ENCODE data around the gene SNRPD1.
"Not testable (repeated sequence)": the region's sequence is repeated elsewhere in the genome, so short reads cannot be mapped to it uniquely, and the experiment has no call there.

Gene SNRPD1

DNA sequence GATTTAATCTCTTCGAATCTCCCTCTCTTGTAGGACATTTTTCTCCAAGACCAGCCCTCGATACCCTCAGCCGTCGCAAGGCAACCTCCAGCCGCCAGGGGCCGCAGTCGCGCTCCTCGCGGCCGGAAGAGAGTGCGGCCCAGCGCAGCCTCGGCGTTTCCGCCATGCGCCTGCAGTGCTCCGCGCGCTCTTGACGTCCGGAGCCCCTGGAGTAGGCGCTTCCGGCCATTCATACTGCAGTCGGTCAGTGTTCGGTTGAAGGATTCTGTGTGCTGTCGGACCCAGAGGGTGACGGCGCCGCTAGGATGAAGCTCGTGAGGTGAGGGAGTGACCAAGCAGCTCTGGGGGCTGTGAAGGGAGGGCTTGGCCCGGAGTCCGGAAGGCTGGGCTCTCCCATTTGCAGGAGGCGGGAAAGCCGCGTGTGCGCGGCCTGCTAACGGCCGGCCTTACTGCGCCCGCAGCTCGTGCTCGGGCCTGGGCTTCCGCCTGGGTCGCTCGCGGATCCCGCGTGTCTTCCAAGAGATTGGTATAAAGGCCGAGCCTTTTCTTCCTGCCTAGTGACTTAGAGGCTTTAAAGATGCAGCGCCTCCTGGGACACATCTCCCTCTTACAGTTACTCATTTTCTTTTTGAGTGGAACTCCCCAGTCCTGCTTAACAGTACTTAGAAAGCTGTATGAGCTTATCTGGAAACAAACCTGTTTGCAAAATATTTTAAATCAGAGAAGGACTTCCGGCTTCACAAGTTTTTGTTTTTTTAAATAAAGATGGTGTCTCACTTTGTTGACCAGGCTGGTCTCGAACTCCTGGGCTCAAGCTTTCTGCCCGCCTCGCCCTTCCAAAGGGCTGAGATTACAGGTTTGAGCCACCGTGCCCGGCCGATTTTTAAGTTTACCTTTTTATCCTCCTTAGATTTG is at the start of gene SNRPD1:
Gene SNRPD1, plus strand, starts transcription at position 190 of the 915 bp plus-strand sequence. Its CDS starts 116 bp downstream, at position 306.
- H3K36me3 ChIP-seq (ENCODE audit: insufficient read depth, low read length), result peaks cover 20% of the 10 kb centered on the region
- H3K4me3 ChIP-seq (ENCODE audit: low read depth, low read length), result peak within 1 kb of the TSS; percentile 99
- no peaks in the 10 kb centered on the region for H3K27me3 ChIP-seq (ENCODE audit: insufficient read depth, low read length)
- H3K4me1 ChIP-seq (ENCODE audit: control insufficient read depth, insufficient read depth, low read length, unreplicated experiment), result peaks cover 16% of the 10 kb centered on the region
- H2AFZ ChIP-seq (ENCODE audit: low read length, unreplicated experiment), result peak within 1 kb of the TSS; percentile 92
- peak within 1 kb of the TSS; percentile 92 for H3K27ac ChIP-seq (ENCODE audit: low read depth, low read length)
- peaks cover 52% of the 10 kb centered on the region for H3K79me2 ChIP-seq (ENCODE audit: control insufficient read depth, insufficient read depth, low read length, unreplicated experiment)

DNA sequence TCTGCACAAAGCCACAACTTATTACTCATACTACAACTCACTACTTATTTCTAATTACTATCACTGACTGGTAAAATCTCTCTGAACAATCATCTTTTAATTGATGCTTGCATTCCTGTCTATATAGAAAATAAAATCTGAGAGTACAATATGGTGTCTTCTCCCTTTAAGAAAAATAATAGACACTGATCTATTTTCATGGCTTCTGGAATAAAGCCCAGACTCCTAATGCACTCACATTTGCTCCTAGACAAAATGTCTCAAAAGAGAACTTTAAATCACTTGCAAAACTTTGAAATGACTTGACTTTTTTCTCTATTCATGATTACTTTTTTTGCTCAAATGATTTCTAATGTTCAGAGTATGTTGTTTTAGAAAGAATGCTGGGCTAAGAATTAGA is 40.3 kb upstream of the SNRPD1 start:
- H2AFZ ChIP-seq (ENCODE audit: low read length, unreplicated experiment), result no peak overlapping the region
- no peaks in the 10 kb centered on the region for H3K4me1 ChIP-seq (ENCODE audit: control insufficient read depth, insufficient read depth, low read length, unreplicated experiment)
- no peaks in the 10 kb centered on the region for H3K27me3 ChIP-seq (ENCODE audit: insufficient read depth, low read length)
- H3K4me3 ChIP-seq (ENCODE audit: low read depth, low read length), result no peak overlapping the region
- H3K79me2 ChIP-seq (ENCODE audit: control insufficient read depth, insufficient read depth, low read length, unreplicated experiment), result no peaks in the 10 kb centered on the region
- peaks cover 25% of the 10 kb centered on the region for H3K36me3 ChIP-seq (ENCODE audit: insufficient read depth, low read length)
- H3K27ac ChIP-seq (ENCODE audit: low read depth, low read length), result no peak overlapping the region

DNA sequence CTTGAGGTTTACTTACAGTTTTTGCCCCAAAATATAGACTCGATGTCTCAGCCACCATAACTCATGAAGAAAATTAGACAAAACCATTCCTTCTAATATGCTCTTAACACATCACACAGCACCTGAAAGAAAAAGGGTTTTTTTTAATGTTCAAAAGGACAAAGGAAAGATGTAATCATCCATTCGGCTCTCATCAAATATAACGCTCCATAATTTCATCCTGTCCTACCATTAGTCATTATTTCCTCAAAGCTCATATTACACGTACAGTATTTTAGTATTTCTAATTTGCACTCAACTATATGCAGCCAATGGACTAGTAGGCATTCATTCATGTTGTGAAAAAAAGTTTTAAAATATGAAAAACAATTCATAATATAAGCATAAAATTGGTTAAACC is 36.5 kb upstream of the SNRPD1 start:
- H3K4me1 ChIP-seq (ENCODE audit: control insufficient read depth, insufficient read depth, low read length, unreplicated experiment), result no peaks in the 10 kb centered on the region
- peaks cover 25% of the 10 kb centered on the region for H3K36me3 ChIP-seq (ENCODE audit: insufficient read depth, low read length)
- H2AFZ ChIP-seq (ENCODE audit: low read length, unreplicated experiment), result no peak overlapping the region
- no peak overlapping the region for H3K4me3 ChIP-seq (ENCODE audit: low read depth, low read length)
- no peak overlapping the region for H3K27ac ChIP-seq (ENCODE audit: low read depth, low read length)
- H3K27me3 ChIP-seq (ENCODE audit: insufficient read depth, low read length), result no peaks in the 10 kb centered on the region
- peaks cover 10% of the 10 kb centered on the region for H3K79me2 ChIP-seq (ENCODE audit: control insufficient read depth, insufficient read depth, low read length, unreplicated experiment)

DNA sequence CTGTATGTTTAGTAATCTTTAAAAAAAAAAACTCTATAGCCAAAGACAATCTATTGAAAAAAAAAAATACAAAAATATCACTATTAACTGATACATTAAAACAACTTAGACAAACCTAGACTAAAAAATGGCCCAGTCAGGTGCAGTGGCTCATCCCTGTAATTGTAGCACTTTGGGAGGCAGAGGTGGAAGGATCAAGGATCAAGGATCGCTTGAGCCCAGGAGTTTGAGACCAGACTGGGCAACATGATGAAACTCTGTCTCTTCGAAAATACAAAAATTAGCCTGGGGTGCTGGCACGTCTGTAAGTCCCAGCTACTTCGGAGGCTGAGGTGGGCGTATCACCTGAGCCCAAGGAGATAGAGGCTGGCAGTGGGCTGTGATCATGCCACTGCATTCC is 27.7 kb upstream of the SNRPD1 start:
- H3K27ac ChIP-seq (ENCODE audit: low read depth, low read length), result no peak overlapping the region
- no peaks in the 10 kb centered on the region for H3K4me1 ChIP-seq (ENCODE audit: control insufficient read depth, insufficient read depth, low read length, unreplicated experiment)
- no peaks in the 10 kb centered on the region for H3K27me3 ChIP-seq (ENCODE audit: insufficient read depth, low read length)
- H3K79me2 ChIP-seq (ENCODE audit: control insufficient read depth, insufficient read depth, low read length, unreplicated experiment), result peaks cover 39% of the 10 kb centered on the region
- no peak overlapping the region for H2AFZ ChIP-seq (ENCODE audit: low read length, unreplicated experiment)
- H3K4me3 ChIP-seq (ENCODE audit: low read depth, low read length), result no peak overlapping the region
- peaks cover 3% of the 10 kb centered on the region; the same call in 1 of the 2 replicates for H3K36me3 ChIP-seq (ENCODE audit: insufficient read depth, low read length)

DNA sequence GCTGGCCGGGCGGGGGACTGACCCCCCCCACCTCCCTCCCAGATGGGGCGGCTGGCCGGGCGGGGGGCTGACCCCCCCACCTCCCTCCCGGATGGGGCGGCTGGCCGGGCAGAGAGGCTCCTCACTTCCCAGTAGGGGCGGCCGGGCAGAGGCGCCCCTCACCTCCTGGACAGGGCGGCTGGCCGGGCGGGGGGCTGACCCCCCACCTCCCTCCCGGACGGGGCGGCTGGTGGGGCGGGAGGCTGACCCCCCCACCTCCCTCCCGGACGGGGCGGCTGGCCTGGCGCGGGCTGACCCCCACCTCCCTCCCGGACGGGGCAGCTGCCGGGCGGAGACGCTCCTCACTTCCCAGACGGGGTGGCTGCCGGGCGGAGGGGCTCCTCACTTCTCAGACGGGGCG is 19.8 kb upstream of the SNRPD1 start:
- not testable (repeated sequence) for H2AFZ ChIP-seq (ENCODE audit: low read length, unreplicated experiment); H3K36me3 ChIP-seq (ENCODE audit: insufficient read depth, low read length); H3K27me3 ChIP-seq (ENCODE audit: insufficient read depth, low read length); H3K4me1 ChIP-seq (ENCODE audit: control insufficient read depth, insufficient read depth, low read length, unreplicated experiment); H3K27ac ChIP-seq (ENCODE audit: low read depth, low read length); H3K4me3 ChIP-seq (ENCODE audit: low read depth, low read length)
- H3K79me2 ChIP-seq (ENCODE audit: control insufficient read depth, insufficient read depth, low read length, unreplicated experiment), result peaks cover 48% of the 10 kb centered on the region

DNA sequence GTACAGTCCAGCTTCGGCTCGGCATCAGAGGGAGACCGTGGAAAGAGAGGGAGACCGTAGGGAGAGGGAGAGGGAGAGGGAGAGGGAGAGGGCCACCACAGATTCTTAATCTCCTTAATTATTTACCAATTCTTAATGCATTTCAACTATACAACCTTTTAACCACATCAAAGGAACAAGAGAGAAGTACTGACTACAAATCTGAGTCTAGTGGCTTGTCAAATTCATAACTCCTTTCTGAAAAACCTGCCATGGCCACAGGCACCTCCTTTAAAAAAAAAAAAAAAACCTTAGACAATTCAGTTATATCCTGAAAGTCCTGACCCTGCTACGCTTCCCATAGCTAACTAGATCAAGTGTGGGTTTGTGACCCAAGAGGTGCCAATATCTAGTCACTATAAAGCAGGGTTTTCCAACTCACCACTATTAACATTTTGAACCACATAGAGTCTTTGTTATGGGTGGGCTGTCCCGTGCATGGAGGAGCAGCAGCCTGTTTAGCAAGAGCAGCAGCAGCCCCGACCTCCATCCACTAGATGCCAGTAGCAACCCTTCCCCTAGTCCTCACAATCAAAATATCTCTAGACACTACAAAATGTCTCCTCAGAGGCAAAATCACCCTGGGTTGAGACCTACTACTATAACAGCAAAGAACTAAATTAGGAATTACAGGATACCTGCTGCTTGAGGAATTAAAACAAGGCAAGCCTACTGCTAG is 18.4 kb upstream of the SNRPD1 start:
- Histone ChIP-seq H3K79me2 (ENCODE audit: control insufficient read depth, insufficient read depth, low read length, unreplicated experiment) (peaks cover 49% of the 10 kb centered on the region), H2AFZ (ENCODE audit: low read length, unreplicated experiment) (no peak overlapping the region), H3K36me3 (ENCODE audit: insufficient read depth, low read length) (no peaks in the 10 kb centered on the region), H3K4me3 (ENCODE audit: low read depth, low read length) (no peak overlapping the region), H3K27me3 (ENCODE audit: insufficient read depth, low read length) (no peaks in the 10 kb centered on the region), H3K27ac (ENCODE audit: low read depth, low read length) (no peak overlapping the region), H3K4me1 (ENCODE audit: control insufficient read depth, insufficient read depth, low read length, unreplicated experiment) (peaks cover 8% of the 10 kb centered on the region)

DNA sequence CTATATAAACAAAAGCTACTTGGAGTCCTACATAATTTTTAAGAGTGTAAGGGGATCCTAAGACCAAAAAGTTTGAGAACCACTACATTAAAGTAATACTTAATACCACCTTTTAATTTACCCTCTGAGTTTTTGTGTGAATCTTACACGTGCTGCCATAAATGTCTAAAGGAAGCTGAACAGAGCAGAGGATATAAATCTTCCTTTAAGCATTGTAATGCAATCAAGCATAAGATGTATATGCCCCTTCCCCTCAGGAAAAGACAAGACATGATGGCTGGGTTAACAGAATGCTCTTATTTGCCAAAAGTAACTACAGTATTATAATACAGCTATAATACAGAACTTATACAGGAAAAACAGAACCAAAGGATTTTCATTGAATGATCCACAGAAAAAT is 14.5 kb upstream of the SNRPD1 start:
- no peak overlapping the region for H3K4me3 ChIP-seq (ENCODE audit: low read depth, low read length)
- no peaks in the 10 kb centered on the region for H3K27me3 ChIP-seq (ENCODE audit: insufficient read depth, low read length)
- H2AFZ ChIP-seq (ENCODE audit: low read length, unreplicated experiment), result no peak overlapping the region
- no peak overlapping the region for H3K27ac ChIP-seq (ENCODE audit: low read depth, low read length)
- peaks cover 14% of the 10 kb centered on the region for H3K4me1 ChIP-seq (ENCODE audit: control insufficient read depth, insufficient read depth, low read length, unreplicated experiment)
- H3K36me3 ChIP-seq (ENCODE audit: insufficient read depth, low read length), result no peaks in the 10 kb centered on the region
- H3K79me2 ChIP-seq (ENCODE audit: control insufficient read depth, insufficient read depth, low read length, unreplicated experiment), result peaks cover 52% of the 10 kb centered on the region

DNA sequence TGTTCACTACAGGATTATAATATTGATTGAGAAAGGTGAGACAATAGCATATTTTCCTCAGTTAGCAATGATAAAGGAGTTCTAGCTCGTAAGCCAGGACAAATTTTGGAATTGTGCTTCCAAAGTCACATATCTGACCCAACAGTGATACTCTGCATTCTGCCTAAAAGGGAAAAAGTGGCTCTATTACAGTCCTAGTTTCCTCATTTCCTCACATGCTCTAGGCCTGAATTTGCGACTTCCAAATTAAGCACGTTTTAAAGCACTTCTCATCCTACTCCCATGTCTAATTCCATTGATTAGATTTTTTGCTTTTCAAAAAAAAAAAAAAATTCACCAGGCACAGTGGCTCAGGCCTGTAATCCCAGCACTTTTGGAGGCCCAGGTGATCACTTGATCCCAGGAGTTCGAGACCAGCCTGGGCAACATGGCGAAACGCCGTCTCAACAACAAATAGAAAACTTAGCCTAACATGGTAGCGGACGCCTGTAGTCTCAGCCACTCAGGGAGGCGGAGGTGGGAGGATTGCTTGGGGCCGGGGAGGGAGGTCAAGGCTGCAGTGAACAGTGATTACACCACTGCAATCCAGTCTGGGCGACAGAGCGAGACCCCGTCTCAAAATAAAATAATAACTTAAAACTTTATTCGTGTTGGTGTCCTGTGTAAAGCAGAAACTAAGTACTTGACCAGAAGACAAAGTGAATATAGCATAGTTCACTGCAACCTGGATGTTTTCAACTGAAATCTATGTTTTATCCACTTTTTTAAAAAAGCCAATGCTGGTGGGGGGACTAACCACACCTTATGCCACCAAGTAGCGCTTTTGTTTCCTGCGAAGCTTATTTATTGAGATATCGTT is 13.2 kb upstream of the SNRPD1 start:
- H3K36me3 ChIP-seq (ENCODE audit: insufficient read depth, low read length), result no peaks in the 10 kb centered on the region
- peak overlapping the region; percentile 93 for H2AFZ ChIP-seq (ENCODE audit: low read length, unreplicated experiment)
- no peak overlapping the region; the same call in 1 of the 2 replicates for H3K27ac ChIP-seq (ENCODE audit: low read depth, low read length)
- H3K79me2 ChIP-seq (ENCODE audit: control insufficient read depth, insufficient read depth, low read length, unreplicated experiment), result peaks cover 48% of the 10 kb centered on the region
- peaks cover 14% of the 10 kb centered on the region for H3K4me1 ChIP-seq (ENCODE audit: control insufficient read depth, insufficient read depth, low read length, unreplicated experiment)
- H3K4me3 ChIP-seq (ENCODE audit: low read depth, low read length), result peak overlapping the region; percentile 94
- H3K27me3 ChIP-seq (ENCODE audit: insufficient read depth, low read length), result no peaks in the 10 kb centered on the region

DNA sequence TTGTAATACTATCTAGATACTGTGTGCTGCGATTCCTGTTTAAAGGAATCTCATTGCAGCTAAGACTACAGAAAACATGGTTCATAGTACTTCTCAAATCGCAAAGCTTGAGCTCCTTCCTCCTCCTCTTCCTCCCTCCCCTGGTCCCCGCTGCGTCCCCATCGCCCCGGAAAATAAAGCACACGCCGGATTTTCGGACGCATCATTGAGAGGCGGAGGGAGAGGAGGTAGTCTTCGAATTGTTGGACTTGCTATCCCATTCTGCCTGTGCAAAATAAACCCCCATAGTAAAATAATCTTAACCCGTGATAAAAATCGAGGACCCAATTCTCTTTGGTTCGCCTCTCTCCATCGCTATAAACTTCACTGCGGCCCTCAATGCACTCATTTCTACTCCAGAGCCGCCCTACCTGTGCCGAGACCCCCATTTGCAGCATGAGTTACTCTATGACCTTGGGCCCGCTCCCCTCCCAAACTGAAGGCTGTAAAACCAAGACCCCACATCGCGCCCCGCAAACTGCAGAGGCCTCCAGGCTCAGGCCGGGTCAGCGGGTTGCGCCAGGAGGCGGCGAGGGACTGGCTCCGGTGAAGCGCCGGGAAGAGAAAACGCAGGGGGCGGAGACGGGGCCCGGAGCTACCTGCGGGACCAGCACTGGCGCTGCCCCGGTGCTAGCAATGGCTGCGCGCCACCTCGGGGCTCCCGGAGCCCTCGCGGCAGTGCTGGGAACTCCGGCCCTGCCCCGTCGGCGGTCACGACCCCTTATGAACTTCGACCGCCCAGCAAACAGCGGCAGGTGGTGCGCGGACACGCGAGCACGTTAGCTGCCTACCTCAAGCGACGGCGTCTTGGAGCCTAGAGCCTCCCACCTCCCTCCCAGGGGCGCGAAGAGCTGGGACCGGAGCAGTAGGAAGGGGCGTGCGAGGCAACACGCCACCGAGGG is 12.3 kb upstream of the SNRPD1 start:
- peak overlapping the region; percentile 93 for H2AFZ ChIP-seq (ENCODE audit: low read length, unreplicated experiment)
- H3K4me3 ChIP-seq (ENCODE audit: low read depth, low read length), result peak overlapping the region; percentile 94
- H3K27me3 ChIP-seq (ENCODE audit: insufficient read depth, low read length), result no peaks in the 10 kb centered on the region
- peaks cover 43% of the 10 kb centered on the region for H3K79me2 ChIP-seq (ENCODE audit: control insufficient read depth, insufficient read depth, low read length, unreplicated experiment)
- peaks cover 14% of the 10 kb centered on the region for H3K4me1 ChIP-seq (ENCODE audit: control insufficient read depth, insufficient read depth, low read length, unreplicated experiment)
- no peaks in the 10 kb centered on the region for H3K36me3 ChIP-seq (ENCODE audit: insufficient read depth, low read length)
- H3K27ac ChIP-seq (ENCODE audit: low read depth, low read length), result peak overlapping the region; percentile 87
